SK-N-SH treated with all-trans-retinoic acid at 6 μM for 48 hours (cell line): ENCODE data around the gene KRTAP10-2.

Experiments
- ATAC-seq: fragments of 200-7000 bp; cut with Tn5 transposase; 3 replicates; pipeline ENCODE4 v1.9.1; 2020; ENCODE audit warnings: mild to moderate bottlenecking, moderate library complexity
- ARNTL ChIP-seq: fragments of 450-650 bp; formaldehyde crosslinking; IDR thresholded peaks from 2 replicates; pipeline ENCODE4 v1.5.0; 2020; ENCODE audit warnings: low read depth, mild to moderate bottlenecking, moderate library complexity, borderline replicate concordance
- BACH2 ChIP-seq: fragments of 250-450 bp; sonication (Bioruptor Pico); IDR thresholded peaks from 2 replicates; pipeline ENCODE4 v1.9.0; 2021; ENCODE audit warnings: mild to moderate bottlenecking, borderline replicate concordance
- CREB5 ChIP-seq: fragments of 250-450 bp; sonication (Bioruptor Pico); IDR thresholded peaks from 2 replicates; pipeline ENCODE4 v1.5.1; 2020; ENCODE audit warnings: low read depth, mild to moderate bottlenecking, moderate library complexity
- CSDC2 ChIP-seq: fragments of 250-450 bp; sonication (Bioruptor Pico); IDR thresholded peaks from 2 replicates; pipeline ENCODE4 v1.5.0; 2020; ENCODE audit warnings: mild to moderate bottlenecking, moderate library complexity
- CSRNP3 ChIP-seq: fragments of 250-450 bp; sonication (Bioruptor Pico); IDR thresholded peaks from 2 replicates; pipeline ENCODE4 v1.5.1; 2021; ENCODE audit warnings: mild to moderate bottlenecking, moderate library complexity
- ESRRG ChIP-seq: fragments of 250-450 bp; sonication (Bioruptor Pico); IDR thresholded peaks from 2 replicates; pipeline ENCODE4 v1.6.1; 2021; ENCODE audit warnings: mild to moderate bottlenecking
- GLIS3 ChIP-seq: fragments of 250-450 bp; sonication (Bioruptor Pico); IDR thresholded peaks from 2 replicates; pipeline ENCODE4 v1.5.0; 2020; ENCODE audit warnings: mild to moderate bottlenecking, moderate library complexity
- ISL1 ChIP-seq: fragments of 250-450 bp; sonication (Bioruptor Pico); IDR thresholded peaks from 2 replicates; pipeline ENCODE4 v2.1.2; 2022; ENCODE audit warnings: mild to moderate bottlenecking, moderate library complexity
- OSR1 ChIP-seq: fragments of 250-450 bp; sonication (Bioruptor Pico); IDR thresholded peaks from 2 replicates; pipeline ENCODE4 v1.8.0; 2022; ENCODE audit warnings: moderate library complexity, mild to moderate bottlenecking, inconsistent platforms
- PATZ1 ChIP-seq: fragments of 250-450 bp; sonication (Bioruptor Pico); IDR thresholded peaks from 2 replicates; pipeline ENCODE4 v1.8.0; 2020; ENCODE audit warnings: mild to moderate bottlenecking, moderate library complexity, borderline replicate concordance
- POU6F1 ChIP-seq: fragments of 250-450 bp; sonication (Bioruptor Pico); IDR thresholded peaks from 2 replicates; pipeline ENCODE4 v1.8.0; 2021; ENCODE audit warnings: low read depth, mild to moderate bottlenecking, moderate library complexity, borderline replicate concordance
- PPARA ChIP-seq: fragments of 250-450 bp; sonication (Bioruptor Pico); IDR thresholded peaks from 2 replicates; pipeline ENCODE4 v1.5.0; 2020; ENCODE audit warnings: mild to moderate bottlenecking, borderline replicate concordance
- RARB ChIP-seq: fragments of 250-450 bp; sonication (Bioruptor Pico); IDR thresholded peaks from 2 replicates; pipeline ENCODE4 v1.8.0; 2021; ENCODE audit warnings: mild to moderate bottlenecking, moderate library complexity
- SNAI2 ChIP-seq: fragments of 250-450 bp; sonication (Bioruptor Pico); IDR thresholded peaks from 2 replicates; pipeline ENCODE4 v1.5.0; 2020; ENCODE audit warnings: mild to moderate bottlenecking, moderate library complexity
- TCF4 ChIP-seq: fragments of 250-450 bp; sonication (Bioruptor Pico); IDR thresholded peaks from 2 replicates; pipeline ENCODE4 v1.8.0; 2021; ENCODE audit warnings: mild to moderate bottlenecking, moderate library complexity, borderline replicate concordance
- TOX ChIP-seq: fragments of 250-450 bp; sonication (Bioruptor Pico); IDR thresholded peaks from 2 replicates; pipeline ENCODE4 v1.8.0; 2021; ENCODE audit warnings: mild to moderate bottlenecking, moderate library complexity, borderline replicate concordance
- ZC3H10 ChIP-seq: fragments of 250-450 bp; sonication (Bioruptor Pico); IDR thresholded peaks from 2 replicates; pipeline ENCODE4 v1.5.1; 2021; ENCODE audit warnings: mild to moderate bottlenecking, moderate library complexity
- ZFP3 ChIP-seq: fragments of 250-450 bp; sonication (Bioruptor Pico); IDR thresholded peaks from 2 replicates; pipeline ENCODE4 v1.5.0; 2020; ENCODE audit warnings: mild to moderate bottlenecking, moderate library complexity
- ZFP30 ChIP-seq: fragments of 450-650 bp; formaldehyde crosslinking; IDR thresholded peaks from 2 replicates; pipeline ENCODE4 v1.5.0; 2022; ENCODE audit warnings: mild to moderate bottlenecking, moderate library complexity
- ZNF565 ChIP-seq: fragments of 450-650 bp; formaldehyde crosslinking; conservative IDR thresholded peaks from 2 replicates; pipeline ENCODE4 v1.5.0; 2020; ENCODE audit warnings: low read depth, mild to moderate bottlenecking, moderate library complexity
- ZNF70 ChIP-seq: fragments of 450-650 bp; formaldehyde crosslinking; IDR thresholded peaks from 2 replicates; pipeline ENCODE4 v1.5.0; 2020; ENCODE audit warnings: mild to moderate bottlenecking, moderate library complexity
- ZNF8 ChIP-seq: fragments of 450-650 bp; formaldehyde crosslinking; IDR thresholded peaks from 2 replicates; pipeline ENCODE4 v1.5.0; 2020; ENCODE audit warnings: mild to moderate bottlenecking, moderate library complexity

KRTAP10-2 gene

GRCh38 chr21:44569861-44570517, 18.7 kb upstream of the KRTAP10-2 start:
- TF ChIP-seq CSRNP3 (CRISPR knock-in tag): no peak
- TF ChIP-seq TCF4 (CRISPR knock-in tag): no peak
- no peak for TF ChIP-seq ZNF70 (CRISPR knock-in tag)
- TF ChIP-seq TOX (CRISPR knock-in tag): no peak
- no peak for TF ChIP-seq ZNF8 (CRISPR knock-in tag)
- no peak for TF ChIP-seq ISL1 (CRISPR knock-in tag)
- TF ChIP-seq ZFP30 (CRISPR knock-in tag): no peak
- TF ChIP-seq POU6F1 (CRISPR knock-in tag): no peak
- no peak for TF ChIP-seq SNAI2 (CRISPR knock-in tag)
- TF ChIP-seq RARB (CRISPR knock-in tag): no peak
- TF ChIP-seq CREB5 (CRISPR knock-in tag): no peak
- TF ChIP-seq ZNF565 (CRISPR knock-in tag): no peak
- no peak for TF ChIP-seq CSDC2 (CRISPR knock-in tag)
- no peak for TF ChIP-seq PPARA (CRISPR knock-in tag)
- no peak for TF ChIP-seq BACH2 (CRISPR knock-in tag)
- ATAC-seq: no peak

- no peak for ATAC-seq
- TF ChIP-seq ZFP3 (CRISPR knock-in tag) (no peak), ZC3H10 (CRISPR knock-in tag) (no peak), CREB5 (CRISPR knock-in tag) (no peak), BACH2 (CRISPR knock-in tag) (no peak), GLIS3 (CRISPR knock-in tag) (no peak), ISL1 (CRISPR knock-in tag) (no peak), RARB (CRISPR knock-in tag) (no peak), ZNF565 (CRISPR knock-in tag) (no peak), ZNF8 (CRISPR knock-in tag) (no peak), ZFP30 (CRISPR knock-in tag) (no peak), TOX (CRISPR knock-in tag) (no peak), PPARA (CRISPR knock-in tag) (no peak), CSRNP3 (CRISPR knock-in tag) (no peak), TCF4 (CRISPR knock-in tag) (no peak), OSR1 (no peak)
Measured at GRCh38 chr21:44568667-44569556, 17.6 kb upstream of the KRTAP10-2 start.

- no peak for ATAC-seq
- no peak for TF ChIP-seq ZNF8 (CRISPR knock-in tag)
- TF ChIP-seq ZC3H10 (CRISPR knock-in tag): no peak
- no peak for TF ChIP-seq POU6F1 (CRISPR knock-in tag)
- no peak for TF ChIP-seq ZNF565 (CRISPR knock-in tag)
- no peak for TF ChIP-seq CREB5 (CRISPR knock-in tag)
- TF ChIP-seq PATZ1: no peak
- no peak for TF ChIP-seq ARNTL
- no peak for TF ChIP-seq ISL1 (CRISPR knock-in tag)
- no peak for TF ChIP-seq ESRRG (CRISPR knock-in tag)
- no peak for TF ChIP-seq ZFP30 (CRISPR knock-in tag)
- TF ChIP-seq CSDC2 (CRISPR knock-in tag): no peak
- TF ChIP-seq OSR1: no peak
Measured at GRCh38 chr21:44568261-44568660, 17.0 kb upstream of the KRTAP10-2 start.
